OCI-LY3 (cell line): Measurements from ENCODE around the gene TEX36.

Experiments
- EZH2phosphoT487 ChIP-seq: fragments of 200-600 bp; shearing (Covaris generic); IDR thresholded peaks from 2 replicates; pipeline ENCODE4 v1.6.1; 2018; ENCODE audit warnings: antibody characterized with exemption, mixed run types, low read depth
- TF ChIP-seq, protein P1 (sequence below): fragments of 200-600, 300-600 bp; sonication (generic); IDR thresholded peaks from 2 replicates; pipeline ENCODE4 v1.5.1; 2014; ENCODE audit warnings: antibody characterized with exemption, low read length, low read depth

DNA sequence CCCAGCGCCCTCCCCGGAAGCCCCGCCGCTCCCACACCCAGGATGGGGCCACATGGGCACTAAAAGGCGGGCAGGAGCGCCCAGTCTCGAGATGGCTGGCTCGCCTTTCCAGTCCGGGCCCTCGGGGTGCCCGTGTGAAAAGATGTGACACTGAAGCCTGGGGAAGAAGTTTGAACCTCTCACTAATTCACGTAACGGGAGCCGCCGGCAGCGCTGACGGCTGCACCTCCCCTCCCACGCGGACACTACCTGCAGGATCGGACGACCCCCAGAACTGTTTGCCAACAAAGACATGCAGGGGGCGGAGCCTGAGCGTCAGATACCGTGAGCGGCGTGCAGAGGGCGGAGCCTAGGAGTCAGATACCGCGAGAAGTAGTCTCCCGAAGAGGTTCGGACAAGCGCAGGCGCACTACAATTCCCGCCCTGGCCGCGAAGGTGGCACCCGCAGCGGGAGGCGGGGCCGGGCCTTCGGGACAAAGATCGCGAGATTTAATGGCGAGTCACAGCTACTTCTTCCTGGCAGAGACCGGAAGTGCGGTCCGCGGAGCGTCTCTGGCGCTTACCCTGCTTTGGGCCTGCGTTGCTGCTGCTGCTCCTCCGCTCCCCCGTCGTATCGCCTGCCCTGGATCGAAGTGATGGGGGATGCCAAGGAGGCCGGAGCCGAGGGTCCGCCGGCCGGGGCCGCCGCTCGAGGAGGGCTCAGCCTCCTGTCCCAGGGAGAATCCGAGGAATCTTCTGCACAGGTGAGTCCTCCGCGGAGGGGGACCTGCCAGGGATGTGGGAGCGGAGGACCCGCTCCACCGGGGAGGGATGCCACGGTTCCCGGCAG lies 36.4 kb upstream of the TEX36 start, which contains the start of gene EDRF1:
- TF ChIP-seq, protein P1, sequence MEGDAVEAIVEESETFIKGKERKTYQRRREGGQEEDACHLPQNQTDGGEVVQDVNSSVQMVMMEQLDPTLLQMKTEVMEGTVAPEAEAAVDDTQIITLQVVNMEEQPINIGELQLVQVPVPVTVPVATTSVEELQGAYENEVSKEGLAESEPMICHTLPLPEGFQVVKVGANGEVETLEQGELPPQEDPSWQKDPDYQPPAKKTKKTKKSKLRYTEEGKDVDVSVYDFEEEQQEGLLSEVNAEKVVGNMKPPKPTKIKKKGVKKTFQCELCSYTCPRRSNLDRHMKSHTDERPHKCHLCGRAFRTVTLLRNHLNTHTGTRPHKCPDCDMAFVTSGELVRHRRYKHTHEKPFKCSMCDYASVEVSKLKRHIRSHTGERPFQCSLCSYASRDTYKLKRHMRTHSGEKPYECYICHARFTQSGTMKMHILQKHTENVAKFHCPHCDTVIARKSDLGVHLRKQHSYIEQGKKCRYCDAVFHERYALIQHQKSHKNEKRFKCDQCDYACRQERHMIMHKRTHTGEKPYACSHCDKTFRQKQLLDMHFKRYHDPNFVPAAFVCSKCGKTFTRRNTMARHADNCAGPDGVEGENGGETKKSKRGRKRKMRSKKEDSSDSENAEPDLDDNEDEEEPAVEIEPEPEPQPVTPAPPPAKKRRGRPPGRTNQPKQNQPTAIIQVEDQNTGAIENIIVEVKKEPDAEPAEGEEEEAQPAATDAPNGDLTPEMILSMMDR: no peak
- no peak for TF ChIP-seq EZH2phosphoT487
